Measurements from ENCODE around the gene PLEKHN1.

Gene PLEKHN1

DNA sequence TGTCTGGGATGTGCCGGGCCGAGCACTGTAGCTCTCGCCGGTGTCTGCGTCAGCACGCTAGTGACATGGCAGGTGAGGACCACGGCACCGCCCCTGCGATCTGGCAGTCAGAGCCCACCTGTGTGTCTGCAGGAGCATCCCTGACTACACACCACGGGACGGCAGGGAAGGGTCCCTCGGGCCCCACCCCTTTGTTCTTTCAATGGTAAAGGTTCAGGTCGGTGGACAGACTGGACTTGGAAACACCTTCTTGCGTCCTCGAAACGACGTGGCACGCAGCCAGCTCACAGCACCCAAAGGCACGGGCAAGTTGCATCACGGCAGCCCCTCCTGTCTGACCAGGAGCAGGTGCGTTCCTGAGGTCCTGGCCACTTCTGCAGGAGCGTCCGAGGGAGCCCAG, 46.3 kb upstream of the PLEKHN1 start:
- peaks cover 0 to 72% (median 55%) of the 10 kb centered on the region in 4 experiments for H3K4me1 ChIP-seq (ENCODE audit: control extremely low read depth in 1 of 4, control insufficient read depth in 4 of 4, insufficient read depth in 4 of 4, low read length in 3 of 4)
- ChIA-PET CTCF (interaction anchor here (0.5 to 3.7 kb wide), 3 partner anchors 10 to 15 kb away, joined by 3 to 23 read pairs (median 5); no protein-coding TSS in a partner anchor), POLR2A (no interaction called here)

GRCh38 chr1:920521-920920, 45.8 kb upstream of the PLEKHN1 start:
- ChIA-PET POLR2A (no interaction called here), CTCF (interaction anchor here (0.5 to 3.7 kb wide), 3 partner anchors 10 to 16 kb away, joined by 3 to 23 read pairs (median 5); no protein-coding TSS in a partner anchor)
- Histone ChIP-seq H3K9me3 (ENCODE audit: control extremely low read depth in 1 of 5, control insufficient read depth in 4 of 5, insufficient read depth in 2 of 5, low read depth in 1 of 5, low read length in 4 of 5) (no peaks in the 10 kb centered on the region), H3K36me3 (ENCODE audit: control insufficient read depth in 4 of 4, insufficient read depth in 4 of 4, low read length in 3 of 4) (no peaks in the 10 kb centered on the region), H3K4me1 (ENCODE audit: control extremely low read depth in 1 of 4, control insufficient read depth in 4 of 4, insufficient read depth in 4 of 4, low read length in 3 of 4) (peaks cover 0 to 72% (median 60%) of the 10 kb centered on the region in 4 experiments), H3K27ac (ENCODE audit: insufficient read depth in 1 of 2, low read depth in 1 of 2, low read length in 2 of 2, poor library complexity in 1 of 2, severe bottlenecking in 2 of 2) (no peak overlapping the region), H3K4me3 (ENCODE audit: control insufficient read depth in 1 of 7, extremely low read depth in 1 of 7, insufficient read depth in 4 of 7, low read depth in 2 of 7, low read length in 6 of 7) (peak overlapping the region in 3 of 7 experiments; percentile 20 to 42 (median 40)), H3K27me3 (replicated peaks in 2 of 5; ENCODE audit: control insufficient read depth in 4 of 5, insufficient read depth in 5 of 5, low read length in 4 of 5) (peaks cover 0 to 43% (median 10%) of the 10 kb centered on the region in 5 experiments)
- no peak for DNase-seq
- WGBS (ENCODE audit: insufficient coverage), result 19% methylated on average over 9 of the region's 13 CpGs

More for the DNA sequence above, 46.3 kb upstream of the PLEKHN1 start:
- H3K4me3 ChIP-seq (ENCODE audit: control insufficient read depth in 1 of 7, extremely low read depth in 1 of 7, insufficient read depth in 4 of 7, low read depth in 2 of 7, low read length in 6 of 7), result no peak overlapping the region
- no peaks in the 10 kb centered on the region for H3K9me3 ChIP-seq (ENCODE audit: control extremely low read depth in 1 of 5, control insufficient read depth in 4 of 5, insufficient read depth in 2 of 5, low read depth in 1 of 5, low read length in 4 of 5)
- no peaks in the 10 kb centered on the region for H3K36me3 ChIP-seq (ENCODE audit: control insufficient read depth in 4 of 4, insufficient read depth in 4 of 4, low read length in 3 of 4)
- 88% methylated on average over 23 of the region's 23 CpGs for WGBS (ENCODE audit: insufficient coverage)
- DNase-seq, result no peak
- H3K27me3 ChIP-seq (replicated peaks in 2 of 5; ENCODE audit: control insufficient read depth in 4 of 5, insufficient read depth in 5 of 5, low read length in 4 of 5), result peaks cover 0 to 38% (median 10%) of the 10 kb centered on the region in 5 experiments
- H3K27ac ChIP-seq (ENCODE audit: insufficient read depth in 1 of 2, low read depth in 1 of 2, low read length in 2 of 2, poor library complexity in 1 of 2, severe bottlenecking in 2 of 2), result no peak overlapping the region

DNA sequence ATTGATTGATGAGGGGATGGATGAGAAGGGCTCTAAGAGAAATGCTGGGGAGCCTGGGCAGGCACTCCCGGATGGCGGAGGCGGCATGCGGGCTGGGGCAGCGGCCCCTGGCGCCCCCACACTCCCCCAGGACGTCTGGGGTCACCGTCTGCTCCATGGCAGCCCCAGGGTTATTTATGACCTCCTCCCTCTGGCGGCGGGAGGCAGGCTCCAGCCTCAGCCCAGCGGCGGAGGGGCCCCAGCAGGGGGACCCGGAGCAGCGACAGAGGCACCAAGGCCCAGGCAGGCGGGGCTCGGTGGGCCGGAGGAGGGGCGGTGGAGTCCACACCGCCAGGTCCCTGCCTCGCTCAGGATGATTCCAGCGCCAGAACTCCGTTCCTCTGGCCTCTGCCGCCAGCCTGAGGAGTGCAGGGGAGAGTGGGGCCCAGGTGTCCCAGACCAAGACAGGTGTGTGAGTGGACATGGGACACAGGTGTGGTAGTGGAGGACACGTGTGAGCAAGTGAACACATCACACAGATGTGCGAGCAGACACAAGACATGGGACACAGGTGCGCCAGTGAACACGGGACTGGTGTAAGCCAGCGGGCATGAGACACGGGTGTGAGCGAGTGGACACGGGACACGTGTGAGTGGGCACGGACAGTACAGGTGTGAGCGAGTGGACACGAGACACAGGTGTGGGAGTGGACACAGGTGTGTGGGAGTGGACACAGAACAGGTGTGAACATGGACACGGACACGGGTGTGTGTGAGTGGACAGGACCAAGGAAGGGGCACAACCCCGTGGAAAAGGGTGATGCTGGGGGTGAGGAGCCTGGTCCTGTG, 45.1 kb upstream of the PLEKHN1 start:
- no peak overlapping the region for H3K27ac ChIP-seq (ENCODE audit: insufficient read depth in 1 of 2, low read depth in 1 of 2, low read length in 2 of 2, poor library complexity in 1 of 2, severe bottlenecking in 2 of 2)
- H3K36me3 ChIP-seq (ENCODE audit: control insufficient read depth in 4 of 4, insufficient read depth in 4 of 4, low read length in 3 of 4), result no peaks in the 10 kb centered on the region
- ChIA-PET POLR2A (no interaction called here), CTCF (interaction anchor here (1.5 to 3.7 kb wide), 2 partner anchors 9 to 16 kb away, joined by 5 to 23 read pairs; no protein-coding TSS in a partner anchor)
- peak; percentile 77 to 88 (median 87) for DNase-seq
- H3K4me3 ChIP-seq (ENCODE audit: control insufficient read depth in 1 of 7, extremely low read depth in 1 of 7, insufficient read depth in 4 of 7, low read depth in 2 of 7, low read length in 6 of 7), result peak overlapping the region in 4 of 7 experiments; percentile 6 to 42 (median 30)
- 37% methylated on average over 29 of the region's 38 CpGs for WGBS (ENCODE audit: insufficient coverage)
- H3K9me3 ChIP-seq (ENCODE audit: control extremely low read depth in 1 of 5, control insufficient read depth in 4 of 5, insufficient read depth in 2 of 5, low read depth in 1 of 5, low read length in 4 of 5), result no peaks in the 10 kb centered on the region
- H3K4me1 ChIP-seq (ENCODE audit: control extremely low read depth in 1 of 4, control insufficient read depth in 4 of 4, insufficient read depth in 4 of 4, low read length in 3 of 4), result peaks cover 0 to 74% (median 62%) of the 10 kb centered on the region in 4 experiments
- peaks cover 0 to 50% (median 14%) of the 10 kb centered on the region in 5 experiments for H3K27me3 ChIP-seq (replicated peaks in 2 of 5; ENCODE audit: control insufficient read depth in 4 of 5, insufficient read depth in 5 of 5, low read length in 4 of 5)

DNA sequence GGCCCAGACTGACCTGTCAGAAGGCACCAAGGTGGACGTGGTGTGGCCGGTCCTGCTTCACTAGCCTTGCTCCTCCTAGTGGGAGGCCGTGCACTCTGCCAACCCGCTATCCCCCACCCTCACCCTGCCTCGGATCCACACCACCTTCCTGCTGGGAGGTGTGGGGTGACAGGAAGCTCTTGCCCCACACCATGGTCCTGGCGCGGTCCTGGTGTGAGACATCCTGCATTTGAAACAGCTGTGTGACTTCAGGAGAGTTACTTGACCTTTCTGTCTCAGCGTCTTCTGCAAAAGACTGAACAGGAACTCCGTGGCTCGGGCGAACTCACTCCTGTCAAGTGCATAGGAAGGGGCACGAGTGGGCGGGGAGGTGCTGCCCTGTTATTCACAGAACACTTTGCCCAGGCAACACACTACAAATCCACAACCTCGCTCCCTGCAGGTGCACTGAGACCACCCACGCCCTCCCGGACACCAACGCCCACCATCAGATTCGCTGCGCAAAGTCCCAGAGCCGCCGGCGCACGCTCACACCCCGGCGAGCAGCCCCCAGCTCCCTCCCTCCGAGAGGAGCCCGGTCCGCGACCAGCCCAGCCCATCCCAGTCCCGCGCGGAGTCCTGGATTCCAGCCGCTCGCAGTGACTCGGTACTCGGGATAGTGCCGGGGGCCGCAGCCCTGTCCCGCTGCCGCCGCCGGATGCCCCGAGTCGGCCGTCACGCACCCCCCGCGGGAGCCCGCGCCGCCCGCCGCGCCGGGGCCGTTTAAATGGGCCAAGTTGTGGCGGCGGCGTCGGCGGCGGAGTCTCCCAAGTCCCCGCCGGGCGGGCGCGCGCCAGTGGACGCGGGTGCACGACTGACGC, 42.9 kb upstream of the PLEKHN1 start, which contains the start of gene SAMD11:
TSS of gene SAMD11 (plus strand) at position 793 of the 860 bp plus-strand sequence. CDS start 509 bp downstream, outside the sequence.
- Histone ChIP-seq H3K27ac (ENCODE audit: insufficient read depth in 1 of 2, low read depth in 1 of 2, low read length in 2 of 2, poor library complexity in 1 of 2, severe bottlenecking in 2 of 2) (no peak within 1 kb of the TSS), H3K36me3 (ENCODE audit: control insufficient read depth in 4 of 4, insufficient read depth in 4 of 4, low read length in 3 of 4) (no peaks in the 10 kb centered on the region), H3K9me3 (ENCODE audit: control extremely low read depth in 1 of 5, control insufficient read depth in 4 of 5, insufficient read depth in 2 of 5, low read depth in 1 of 5, low read length in 4 of 5) (no peaks in the 10 kb centered on the region), H3K27me3 (replicated peaks in 2 of 5; ENCODE audit: control insufficient read depth in 4 of 5, insufficient read depth in 5 of 5, low read length in 4 of 5) (peaks cover 0 to 70% (median 20%) of the 10 kb centered on the region in 5 experiments), H3K4me3 (ENCODE audit: control insufficient read depth in 1 of 7, extremely low read depth in 1 of 7, insufficient read depth in 4 of 7, low read depth in 2 of 7, low read length in 6 of 7) (peak within 1 kb of the TSS in 6 of 7 experiments; percentile 23 to 71 (median 57)), H3K4me1 (ENCODE audit: control extremely low read depth in 1 of 4, control insufficient read depth in 4 of 4, insufficient read depth in 4 of 4, low read length in 3 of 4) (peaks cover 0 to 60% (median 51%) of the 10 kb centered on the region in 4 experiments)
- ChIA-PET POLR2A (interaction anchor here (0.6 to 1.0 kb wide), 2 partner anchors 13 to 19 kb away, joined by 3 read pairs; no protein-coding TSS in a partner anchor), CTCF (interaction anchor here (0.8 to 3.3 kb wide), 7 partner anchors 8 to 18 kb away, joined by 3 to 15 read pairs (median 3); no protein-coding TSS in a partner anchor)
- DNase-seq, result peak; percentile 70 to 90 (median 87)
- WGBS (ENCODE audit: insufficient coverage), result under 1% methylated on average over 54 of the region's 72 CpGs

- peaks cover 0 to 74% (median 20%) of the 10 kb centered on the region in 5 experiments for H3K27me3 ChIP-seq (replicated peaks in 2 of 5; ENCODE audit: control insufficient read depth in 4 of 5, insufficient read depth in 5 of 5, low read length in 4 of 5)
- ChIA-PET CTCF (interaction anchor here (1.5 to 3.3 kb wide), 2 partner anchors 17 to 19 kb away, joined by 4 to 15 read pairs; no protein-coding TSS in a partner anchor), POLR2A (interaction anchor here (0.6 kb wide), 1 partner anchor 20 kb away, joined by 3 read pairs; no protein-coding TSS in a partner anchor)
- H3K36me3 ChIP-seq (ENCODE audit: control insufficient read depth in 4 of 4, insufficient read depth in 4 of 4, low read length in 3 of 4), result no peaks in the 10 kb centered on the region
- H3K27ac ChIP-seq (ENCODE audit: insufficient read depth in 1 of 2, low read depth in 1 of 2, low read length in 2 of 2, poor library complexity in 1 of 2, severe bottlenecking in 2 of 2), result no peak overlapping the region
- H3K9me3 ChIP-seq (ENCODE audit: control extremely low read depth in 1 of 5, control insufficient read depth in 4 of 5, insufficient read depth in 2 of 5, low read depth in 1 of 5, low read length in 4 of 5), result no peaks in the 10 kb centered on the region
- peaks cover 0 to 60% (median 51%) of the 10 kb centered on the region in 4 experiments for H3K4me1 ChIP-seq (ENCODE audit: control extremely low read depth in 1 of 4, control insufficient read depth in 4 of 4, insufficient read depth in 4 of 4, low read length in 3 of 4)
- WGBS (ENCODE audit: insufficient coverage), result under 1% methylated on average over 91 of the region's 98 CpGs
- H3K4me3 ChIP-seq (ENCODE audit: control insufficient read depth in 1 of 7, extremely low read depth in 1 of 7, insufficient read depth in 4 of 7, low read depth in 2 of 7, low read length in 6 of 7), result peak overlapping the region in 6 of 7 experiments; percentile 23 to 71 (median 57)
- DNase-seq, result no peak
These were observed 42.2 kb upstream of the PLEKHN1 start for GRCh38 chr1:923991-924655.

Data from common myeloid progenitor, CD34-positive (primary cell).